Measurements from ENCODE around the gene C8G. TPM values are rescaled to one million over a fixed set of nuclear protein-coding genes. Genes with fewer than 3 reads are reported as not detected.

C8G gene
- total RNA-seq, 1 donor from 2014 or later: 1.6 TPM

GRCh38 chr9:136985853-136986252 lies 40.8 kb downstream of the C8G start:
- DNase-seq (ENCODE audit: low read depth): no peak
- Histone ChIP-seq H3K9me3 (ENCODE audit: insufficient read depth, low read depth, low read length) (peaks cover 6% of the 10 kb centered on the region), H3K27me3 (ENCODE audit: insufficient read depth, low read length) (peaks cover 21% of the 10 kb centered on the region), H3K4me1 (ENCODE audit: insufficient read depth, low read length) (no peaks in the 10 kb centered on the region), H3K79me2 (ENCODE audit: insufficient read depth, low read length) (no peaks in the 10 kb centered on the region), H3K9ac (ENCODE audit: low read length) (no peak overlapping the region), H3K27ac (ENCODE audit: low read depth, low read length) (no peak overlapping the region), H3K36me3 (ENCODE audit: insufficient read depth, low read length) (no peaks in the 10 kb centered on the region), H2AFZ (ENCODE audit: low read depth, low read length) (no peak overlapping the region), H4K20me1 (ENCODE audit: insufficient read depth, low read length) (no peaks in the 10 kb centered on the region), H3K4me3 (ENCODE audit: insufficient read depth, low read depth, low read length) (no peak overlapping the region), H3K4me2 (ENCODE audit: low read length) (no peak overlapping the region)
- H3K36me3 Mint-ChIP-seq (ENCODE audit: low read depth, unreplicated experiment): peaks cover 5% of the 10 kb centered on the region
- peaks cover 5% of the 10 kb centered on the region for H3K9me3 Mint-ChIP-seq (ENCODE audit: unreplicated experiment)
- FAIRE-seq: no peak
- peaks cover 41% of the 10 kb centered on the region for H3K27me3 Mint-ChIP-seq (ENCODE audit: low read depth, unreplicated experiment)
- H3K27ac Mint-ChIP-seq (ENCODE audit: unreplicated experiment): no peak overlapping the region
- TF ChIP-seq CTCF (IDR thresholded peaks at IDR 0.05; ENCODE audit: insufficient read depth, low read depth, low read length): no peak
- TF ChIP-seq EZH2 (IDR thresholded peaks at IDR 0.05; ENCODE audit: insufficient read depth, low read length): no peak
- H3K4me1 Mint-ChIP-seq (ENCODE audit: low read depth, unreplicated experiment): no peaks in the 10 kb centered on the region
- no peak overlapping the region for H3K4me3 Mint-ChIP-seq (ENCODE audit: unreplicated experiment)

GRCh38 chr9:136988872-136989271 lies 43.8 kb downstream of the C8G start:
- H3K79me2 ChIP-seq (ENCODE audit: insufficient read depth, low read length): peaks cover 13% of the 10 kb centered on the region
- H2AFZ ChIP-seq (ENCODE audit: low read depth, low read length): no peak overlapping the region
- H3K4me1 ChIP-seq (ENCODE audit: insufficient read depth, low read length): peaks cover 8% of the 10 kb centered on the region
- no peak overlapping the region for H3K9ac ChIP-seq (ENCODE audit: low read length)
- Mint-ChIP-seq H3K4me3 (ENCODE audit: unreplicated experiment) (no peak overlapping the region), H3K27me3 (ENCODE audit: low read depth, unreplicated experiment) (peaks cover 40% of the 10 kb centered on the region), H3K36me3 (ENCODE audit: low read depth, unreplicated experiment) (peaks cover 5% of the 10 kb centered on the region), H3K9me3 (ENCODE audit: unreplicated experiment) (peaks cover 5% of the 10 kb centered on the region), H3K4me1 (ENCODE audit: low read depth, unreplicated experiment) (no peaks in the 10 kb centered on the region), H3K27ac (ENCODE audit: unreplicated experiment) (no peak overlapping the region)
- no peaks in the 10 kb centered on the region for H3K36me3 ChIP-seq (ENCODE audit: insufficient read depth, low read length)
- peaks cover 18% of the 10 kb centered on the region for H3K27me3 ChIP-seq (ENCODE audit: insufficient read depth, low read length)
- peaks cover 11% of the 10 kb centered on the region for H4K20me1 ChIP-seq (ENCODE audit: insufficient read depth, low read length)
- H3K4me3 ChIP-seq (ENCODE audit: insufficient read depth, low read depth, low read length): no peak overlapping the region
- DNase-seq (ENCODE audit: low read depth): no peak
- H3K9me3 ChIP-seq (ENCODE audit: insufficient read depth, low read depth, low read length): peaks cover 6% of the 10 kb centered on the region
- FAIRE-seq: no peak
- H3K4me2 ChIP-seq (ENCODE audit: low read length): no peak overlapping the region
- no peak overlapping the region for H3K27ac ChIP-seq (ENCODE audit: low read depth, low read length)
- TF ChIP-seq CTCF (IDR thresholded peaks at IDR 0.05; ENCODE audit: insufficient read depth, low read depth, low read length) (no peak), EZH2 (IDR thresholded peaks at IDR 0.05; ENCODE audit: insufficient read depth, low read length) (no peak)

GRCh38 chr9:136990242-136990911 lies 45.3 kb downstream of the C8G start:
- H3K27me3 Mint-ChIP-seq (ENCODE audit: low read depth, unreplicated experiment): peaks cover 36% of the 10 kb centered on the region
- Histone ChIP-seq H3K4me2 (ENCODE audit: low read length) (no peak overlapping the region), H2AFZ (ENCODE audit: low read depth, low read length) (no peak overlapping the region), H3K27ac (ENCODE audit: low read depth, low read length) (no peak overlapping the region), H3K4me1 (ENCODE audit: insufficient read depth, low read length) (peaks cover 11% of the 10 kb centered on the region), H3K36me3 (ENCODE audit: insufficient read depth, low read length) (no peaks in the 10 kb centered on the region), H4K20me1 (ENCODE audit: insufficient read depth, low read length) (peaks cover 12% of the 10 kb centered on the region), H3K79me2 (ENCODE audit: insufficient read depth, low read length) (peaks cover 13% of the 10 kb centered on the region), H3K9ac (ENCODE audit: low read length) (no peak overlapping the region), H3K9me3 (ENCODE audit: insufficient read depth, low read depth, low read length) (peaks cover 6% of the 10 kb centered on the region), H3K4me3 (ENCODE audit: insufficient read depth, low read depth, low read length) (no peak overlapping the region), H3K27me3 (ENCODE audit: insufficient read depth, low read length) (peaks cover 5% of the 10 kb centered on the region)
- DNase-seq (ENCODE audit: low read depth) (no peak), FAIRE-seq (no peak)
- H3K36me3 Mint-ChIP-seq (ENCODE audit: low read depth, unreplicated experiment): peaks cover 5% of the 10 kb centered on the region
- H3K4me3 Mint-ChIP-seq (ENCODE audit: unreplicated experiment): no peak overlapping the region
- peaks cover 5% of the 10 kb centered on the region for H3K9me3 Mint-ChIP-seq (ENCODE audit: unreplicated experiment)
- H3K27ac Mint-ChIP-seq (ENCODE audit: unreplicated experiment): no peak overlapping the region
- TF ChIP-seq CTCF (IDR thresholded peaks at IDR 0.05; ENCODE audit: insufficient read depth, low read depth, low read length): no peak
- no peak for TF ChIP-seq EZH2 (IDR thresholded peaks at IDR 0.05; ENCODE audit: insufficient read depth, low read length)
- no peaks in the 10 kb centered on the region for H3K4me1 Mint-ChIP-seq (ENCODE audit: low read depth, unreplicated experiment)
